HEK293T (cell line): Measurements from ENCODE around the gene MYRFL.

Source experiments
- CTCF ChIA-PET: fragments of 350-600 bp; formaldehyde crosslinking; extraction: SDS; loops from one replicate; lab custom pipeline; 2021; ENCODE audit warnings: antibody characterized with exemption, inconsistent platforms; lab: Yijun Ruan, JAX
- POLR2A ChIA-PET: fragments of 350-600 bp; formaldehyde crosslinking; extraction: SDS; loops from one replicate; lab custom pipeline; 2020; ENCODE audit warnings: antibody characterized with exemption, inconsistent platforms; lab: Yijun Ruan, JAX
- DNase-seq: peaks from one replicate; pipeline ENCODE4 v3.0.0; 2012; ENCODE audit warnings: mixed read lengths; ENCODE audit errors: extremely low spot score
- ARNT ChIP-seq: fragments of 450-650 bp; IDR thresholded peaks from 2 replicates; pipeline ENCODE4 v1.6.1; 2017; ENCODE audit warnings: mild to moderate bottlenecking
- BHLHE40 ChIP-seq: fragments of 450-650 bp; IDR thresholded peaks from 2 replicates; pipeline ENCODE4 v1.6.1; 2016; ENCODE audit warnings: mild to moderate bottlenecking, moderate library complexity, borderline replicate concordance
- CTBP1 ChIP-seq: fragments of 450-650 bp; IDR thresholded peaks from 2 replicates; pipeline ENCODE4 v1.6.1; 2016; ENCODE audit warnings: borderline replicate concordance
- ELF4 ChIP-seq: fragments of 450-650 bp; IDR thresholded peaks from 2 replicates; pipeline ENCODE4 v1.6.1; 2017; ENCODE audit warnings: antibody characterized with exemption
- FOXA1 ChIP-seq: fragments of 450-650 bp; IDR thresholded peaks from 2 replicates; pipeline ENCODE4 v1.6.1; 2016; ENCODE audit warnings: mild to moderate bottlenecking
- FOXK2 ChIP-seq: fragments of 450-650 bp; IDR thresholded peaks from 2 replicates; pipeline ENCODE4 v1.6.1; 2016; ENCODE audit warnings: mild to moderate bottlenecking
- FOXM1 ChIP-seq: fragments of 450-650 bp; IDR thresholded peaks from 2 replicates; pipeline ENCODE4 v1.6.1; 2017; ENCODE audit warnings: mild to moderate bottlenecking, borderline replicate concordance
- HDGF ChIP-seq: fragments of 450-650 bp; IDR thresholded peaks from 2 replicates; pipeline ENCODE4 v1.6.1; 2017; ENCODE audit warnings: antibody characterized with exemption, borderline replicate concordance
- L3MBTL2 ChIP-seq: fragments of 450-650 bp; conservative IDR thresholded peaks from 2 replicates; pipeline ENCODE4 v1.6.1; 2016; ENCODE audit warnings: mild to moderate bottlenecking
- LEF1 ChIP-seq: fragments of 450-650 bp; IDR thresholded peaks from 2 replicates; pipeline ENCODE4 v1.6.1; 2017; ENCODE audit warnings: mild to moderate bottlenecking, borderline replicate concordance
- NFRKB ChIP-seq: fragments of 450-650 bp; IDR thresholded peaks from 2 replicates; pipeline ENCODE4 v1.6.1; 2016; ENCODE audit warnings: mild to moderate bottlenecking, moderate library complexity
- PKNOX1 ChIP-seq: fragments of 450-650 bp; IDR thresholded peaks from 2 replicates; pipeline ENCODE4 v1.6.1; 2016
- SP1 ChIP-seq: fragments of 450-650 bp; IDR thresholded peaks from 2 replicates; pipeline ENCODE4 v1.6.1; 2017
- SUZ12 ChIP-seq: fragments of 450-650 bp; IDR thresholded peaks from 2 replicates; pipeline ENCODE4 v1.6.1; 2016; ENCODE audit warnings: mild to moderate bottlenecking
- TARDBP ChIP-seq: fragments of 450-650 bp; IDR thresholded peaks from 2 replicates; pipeline ENCODE4 v1.6.1; 2016
- ZNF384 ChIP-seq: fragments of 450-650 bp; IDR thresholded peaks from 2 replicates; pipeline ENCODE4 v1.6.1; 2016

MYRFL gene

GRCh38 chr12:69874606-69875005 is 49.6 kb downstream of the MYRFL start:
- no peak for TF ChIP-seq FOXM1
- no peak for TF ChIP-seq FOXK2
- TF ChIP-seq PKNOX1: no peak
- no peak for TF ChIP-seq LEF1
- TF ChIP-seq ZNF384: no peak
- no peak for TF ChIP-seq ELF4
- no peak for TF ChIP-seq L3MBTL2
- no peak for TF ChIP-seq SUZ12
- no peak for TF ChIP-seq SP1
- TF ChIP-seq HDGF: no peak
- TF ChIP-seq BHLHE40: no peak
- TF ChIP-seq FOXA1: no peak
- no peak for TF ChIP-seq ARNT
- no peak for TF ChIP-seq TARDBP
- no peak for TF ChIP-seq NFRKB
- no peak for TF ChIP-seq CTBP1
- CTCF ChIA-PET: no interaction called here
- POLR2A ChIA-PET: no interaction called here
- no peak for DNase-seq

- no peak for TF ChIP-seq FOXA1
- TF ChIP-seq FOXM1: no peak
- TF ChIP-seq SP1: no peak
- no peak for TF ChIP-seq TARDBP
- no peak for TF ChIP-seq BHLHE40
- TF ChIP-seq L3MBTL2: no peak
- no peak for TF ChIP-seq PKNOX1
- TF ChIP-seq ARNT: no peak
- TF ChIP-seq HDGF: no peak
- TF ChIP-seq SUZ12: no peak
- no peak for TF ChIP-seq ZNF384
- no peak for TF ChIP-seq LEF1
- no peak for TF ChIP-seq FOXK2
- TF ChIP-seq NFRKB: no peak
- ChIA-PET CTCF (no interaction called here), POLR2A (no interaction called here)
- no peak for DNase-seq
These were observed 50.4 kb downstream of the MYRFL start for GRCh38 chr12:69875416-69875935.

- CTCF ChIA-PET: interaction anchor here (0.6 to 1.0 kb wide), 7 partner anchors 9 to 850 kb away, joined by 3 to 6 read pairs (median 3); no protein-coding TSS in a partner anchor
- peak; percentile 75 for DNase-seq
- TF ChIP-seq SUZ12 (no peak), FOXA1 (no peak), TARDBP (no peak), PKNOX1 (no peak), BHLHE40 (no peak), ELF4 (no peak), SP1 (no peak), NFRKB (no peak)
- POLR2A ChIA-PET: no interaction called here
These were observed 54.3 kb downstream of the MYRFL start for GRCh38 chr12:69879007-69879960.

- CTCF ChIA-PET: interaction anchor here (1.0 to 1.3 kb wide), 2 partner anchors 9 to 701 kb away, joined by 3 to 4 read pairs; no protein-coding TSS in a partner anchor
These were observed 55.5 kb downstream of the MYRFL start for GRCh38 chr12:69880571-69880970.

GRCh38 chr12:69881771-69882170 is 56.7 kb downstream of the MYRFL start:
- CTCF ChIA-PET: interaction anchor here (0.7 to 1.1 kb wide), 2 partner anchors 19 to 695 kb away, joined by 3 to 4 read pairs; no protein-coding TSS in a partner anchor
- DNase-seq: no peak
- POLR2A ChIA-PET: interaction anchor here (0.6 kb wide), 1 partner anchor 37 kb away, joined by 3 read pairs; no protein-coding TSS in a partner anchor

More at GRCh38 chr12:69880571-69880970, 55.5 kb downstream of the MYRFL start:
- POLR2A ChIA-PET: no interaction called here
- no peak for DNase-seq
- TF ChIP-seq FOXM1: no peak
- TF ChIP-seq SUZ12: no peak
- no peak for TF ChIP-seq CTBP1
- TF ChIP-seq SP1: no peak
- no peak for TF ChIP-seq L3MBTL2
- no peak for TF ChIP-seq FOXK2

More at GRCh38 chr12:69881771-69882170, 56.7 kb downstream of the MYRFL start:
- TF ChIP-seq SUZ12: no peak
- TF ChIP-seq CTBP1: no peak
- no peak for TF ChIP-seq NFRKB
- no peak for TF ChIP-seq FOXK2
- TF ChIP-seq TARDBP: no peak
- TF ChIP-seq FOXM1: no peak
- TF ChIP-seq LEF1: no peak
- TF ChIP-seq HDGF: no peak
- TF ChIP-seq PKNOX1: no peak
- no peak for TF ChIP-seq FOXA1
- no peak for TF ChIP-seq ARNT
- TF ChIP-seq SP1: no peak
